ENCODE data around the gene QDPR.
A peak's percentile ranks its signal among the peaks of the same experiment; 100 is the strongest.
"Not testable (repeated sequence)": the region's sequence is repeated elsewhere in the genome, so short reads cannot be mapped to it uniquely, and the experiment has no call there.

QDPR gene

DNA sequence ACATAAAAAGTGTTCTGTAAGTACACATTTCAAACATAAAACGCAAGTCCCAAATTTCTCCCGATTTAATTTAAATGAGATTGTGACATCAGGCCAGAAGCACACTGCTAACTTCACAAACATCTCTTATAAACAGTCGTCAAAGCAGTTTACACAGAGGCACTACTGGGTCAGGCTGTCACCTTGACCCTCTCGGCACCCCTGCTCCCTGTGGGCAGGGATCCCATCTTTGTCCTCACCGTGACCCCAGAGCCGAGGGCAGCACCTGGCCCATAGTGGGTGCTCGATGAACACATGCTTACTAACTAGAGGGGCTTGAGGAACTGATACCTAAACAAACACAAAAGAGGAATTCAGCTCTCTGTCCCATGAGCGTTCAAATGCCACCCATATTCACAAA is 22.2 kb downstream of the QDPR start:
- DNase-seq: no peak

DNA sequence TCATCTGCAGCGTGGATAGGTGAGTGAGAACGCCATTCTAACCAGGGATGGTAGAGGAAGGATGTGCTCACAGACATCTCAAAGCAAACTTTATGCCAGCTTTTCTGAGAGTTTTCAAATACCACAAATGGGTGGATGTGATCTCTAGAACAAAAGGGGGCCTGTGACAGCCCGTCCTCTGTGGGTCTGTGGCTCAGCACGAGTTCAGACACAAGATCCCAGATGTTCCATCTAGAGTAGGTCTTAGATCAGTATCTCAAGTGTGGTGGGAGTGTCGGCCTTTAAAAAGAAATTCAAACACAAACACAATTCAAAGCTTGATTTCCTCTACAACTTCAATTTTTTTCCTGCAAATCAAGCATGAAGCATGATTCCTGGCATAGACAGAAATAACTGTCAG is 22.8 kb downstream of the QDPR start:
- no peak for DNase-seq

DNA sequence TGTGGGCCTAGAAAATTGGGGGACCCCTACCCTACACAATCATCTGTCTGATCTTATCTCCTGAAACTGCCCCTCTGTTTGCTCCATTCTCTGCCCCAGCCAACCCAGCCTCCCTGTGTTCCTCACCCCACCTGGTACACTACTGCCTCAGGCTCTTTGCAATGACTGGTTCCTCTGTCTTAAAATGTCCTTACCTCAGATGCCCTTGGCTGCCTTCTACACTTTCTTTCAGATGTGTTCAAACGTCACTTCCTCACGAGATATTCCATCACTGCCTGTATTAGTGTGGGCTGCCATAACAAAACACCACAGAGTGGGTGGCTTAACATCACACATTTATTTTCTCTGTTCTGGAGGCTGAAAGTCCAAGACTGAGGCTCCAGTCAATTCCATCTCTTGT is 29.2 kb downstream of the QDPR start:
- DNase-seq: no peak

DNA sequence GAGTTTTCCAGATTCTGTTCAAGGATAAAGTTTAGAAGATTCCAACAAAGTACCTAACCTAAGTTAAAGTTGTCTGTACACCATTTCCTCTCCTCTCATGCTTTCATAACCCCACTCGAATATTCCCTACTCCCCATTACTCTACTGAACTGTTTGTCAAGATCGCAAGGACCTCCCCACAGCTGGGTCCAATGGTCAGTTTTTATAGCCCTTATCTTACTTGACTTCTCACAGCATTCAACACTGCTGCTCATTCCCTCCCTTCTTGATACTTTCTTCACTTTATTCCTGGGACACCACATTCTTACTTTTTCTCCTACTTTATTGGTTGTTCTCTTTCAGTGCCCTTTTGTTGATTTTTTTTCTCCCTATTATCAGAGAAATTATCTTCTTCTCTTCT is 30.9 kb downstream of the QDPR start:
- DNase-seq: no peak

DNA sequence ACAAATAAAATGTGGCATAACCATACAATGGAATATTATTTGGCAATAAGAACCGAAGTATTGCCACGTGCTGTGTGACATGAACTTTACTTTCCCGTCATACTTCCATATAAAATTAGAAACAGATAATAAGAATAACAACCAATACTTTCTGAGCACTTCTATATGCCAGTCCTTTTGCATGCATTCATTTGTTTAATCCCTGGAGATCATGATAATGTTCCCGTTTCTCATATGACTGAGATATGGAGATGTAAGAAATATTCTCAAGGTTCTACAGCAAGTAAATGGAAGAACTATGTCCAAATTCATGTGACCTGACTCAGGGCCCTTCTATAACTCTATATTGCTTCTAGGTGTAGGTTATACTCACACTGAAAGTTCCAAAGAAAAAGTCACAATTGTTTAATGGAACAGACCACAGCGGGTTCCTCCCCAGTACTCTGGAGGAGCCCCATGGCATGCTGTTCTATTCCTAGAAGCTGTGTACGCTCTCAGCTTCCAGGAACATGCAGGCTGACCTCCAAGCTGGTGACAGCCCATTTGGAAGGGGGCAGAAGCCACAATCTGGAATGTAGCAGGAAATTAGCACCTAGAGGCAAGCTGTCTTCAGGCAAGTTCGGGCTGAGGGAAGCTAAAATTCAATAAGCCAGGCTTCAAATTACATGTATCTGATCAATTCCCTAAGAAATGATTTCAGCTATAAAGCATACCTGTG is 31.5 kb downstream of the QDPR start:
- DNase-seq: no peak

DNA sequence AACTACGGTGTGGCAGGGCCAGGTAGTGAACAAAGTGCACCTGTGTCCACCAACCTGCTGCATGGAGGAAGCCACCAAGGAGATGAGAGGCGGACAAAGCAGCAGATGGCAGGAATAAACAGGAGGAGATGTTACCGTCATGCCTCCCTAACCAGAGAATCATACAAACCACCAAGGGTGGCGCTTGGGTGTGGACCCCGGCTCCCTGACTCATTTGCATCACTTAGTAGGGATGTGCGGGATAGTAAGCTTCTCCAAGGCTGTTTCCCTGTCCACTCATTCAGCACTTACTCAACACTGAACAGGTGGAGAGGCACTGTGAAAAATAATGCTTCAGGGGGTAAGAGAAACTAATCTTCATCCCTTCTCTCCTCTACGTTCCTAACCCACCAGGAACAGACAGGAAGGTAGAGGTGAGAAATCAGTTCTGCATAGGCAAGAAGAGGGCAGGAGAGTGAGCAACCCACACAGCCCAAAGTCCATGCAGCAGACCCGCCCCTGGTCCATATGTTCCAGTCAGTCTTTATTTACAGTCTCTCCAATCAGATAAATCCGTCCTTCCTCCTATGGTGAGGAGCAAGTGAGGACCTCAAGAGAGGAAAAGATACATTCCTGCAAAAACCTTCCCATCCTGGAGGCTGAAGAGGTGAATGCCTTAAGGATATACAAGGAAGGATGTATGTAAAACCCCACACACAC is 34.0 kb downstream of the QDPR start:
- no peak for DNase-seq

DNA sequence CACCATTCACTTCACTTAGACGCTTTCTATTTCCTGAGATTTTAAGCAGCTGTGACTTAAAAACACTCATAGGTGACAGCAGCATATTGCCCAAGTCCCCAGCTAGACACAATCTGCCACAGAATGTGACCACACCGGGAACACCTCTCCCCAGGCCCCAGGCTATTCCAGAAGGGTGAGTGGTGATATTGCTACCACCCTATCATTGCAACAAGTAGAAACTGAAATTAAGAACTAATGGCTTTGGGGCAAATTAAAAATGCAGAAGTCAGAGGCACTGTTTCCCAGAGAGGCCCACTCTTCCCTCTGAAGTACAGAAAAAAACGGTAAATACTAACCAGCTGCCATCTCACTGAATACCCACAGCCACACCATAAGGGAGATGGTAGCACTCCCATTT is 35.0 kb downstream of the QDPR start:
- no peak for DNase-seq

DNA sequence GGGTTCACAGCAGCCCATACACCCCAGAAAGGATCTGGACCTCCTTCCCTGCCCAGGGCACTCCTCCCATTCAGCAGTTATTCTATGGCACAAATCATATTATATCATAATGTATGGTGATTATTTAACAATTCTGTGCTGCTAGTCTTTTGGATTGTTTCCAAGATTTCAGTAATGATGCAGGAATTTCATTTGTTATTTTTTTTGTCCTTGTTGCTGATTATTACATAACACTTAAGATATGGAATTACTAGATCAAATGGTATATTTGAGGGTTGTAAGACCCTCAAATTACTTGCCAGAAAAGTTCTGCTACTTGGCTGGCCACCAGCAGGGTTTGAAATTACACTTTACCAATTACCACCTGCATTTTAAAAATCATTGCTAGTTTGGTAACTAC is 36.4 kb downstream of the QDPR start:
- no peak for DNase-seq

DNA sequence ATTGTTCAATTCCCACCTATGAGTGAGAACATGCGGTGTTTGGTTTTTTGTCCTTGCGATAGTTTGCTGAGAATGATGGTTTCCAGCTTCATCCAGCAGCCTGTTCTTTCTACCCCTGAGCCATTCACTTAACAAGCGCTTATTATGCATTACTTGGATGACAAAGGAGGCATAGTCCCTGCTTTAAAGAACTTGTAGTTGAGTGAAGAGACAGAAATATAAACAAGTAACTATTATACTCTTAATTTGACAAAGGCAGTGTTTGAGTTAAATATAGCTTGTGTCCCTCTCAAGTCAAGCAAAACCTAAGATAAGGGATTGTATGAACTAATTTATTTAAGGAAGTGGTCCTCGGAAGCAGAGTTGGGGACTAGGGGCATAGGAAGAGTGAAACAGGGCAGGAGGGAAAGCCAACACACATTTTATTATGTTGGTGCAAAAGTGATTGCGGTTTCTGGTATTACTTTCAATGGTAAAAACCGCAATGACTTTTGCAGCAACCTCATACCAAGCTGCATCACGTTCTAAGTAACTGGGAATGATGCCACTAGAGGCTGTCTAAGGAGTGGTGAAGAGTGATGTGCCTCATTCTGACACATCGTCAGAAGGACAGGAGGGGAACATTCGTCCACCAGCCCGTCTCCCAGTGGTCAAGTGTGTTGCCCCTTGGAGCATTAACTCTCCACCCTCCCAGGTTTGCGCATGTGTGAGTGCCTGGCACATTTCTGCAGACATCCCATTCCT is 41.8 kb downstream of the QDPR start:
- DNase-seq: no peak

DNA sequence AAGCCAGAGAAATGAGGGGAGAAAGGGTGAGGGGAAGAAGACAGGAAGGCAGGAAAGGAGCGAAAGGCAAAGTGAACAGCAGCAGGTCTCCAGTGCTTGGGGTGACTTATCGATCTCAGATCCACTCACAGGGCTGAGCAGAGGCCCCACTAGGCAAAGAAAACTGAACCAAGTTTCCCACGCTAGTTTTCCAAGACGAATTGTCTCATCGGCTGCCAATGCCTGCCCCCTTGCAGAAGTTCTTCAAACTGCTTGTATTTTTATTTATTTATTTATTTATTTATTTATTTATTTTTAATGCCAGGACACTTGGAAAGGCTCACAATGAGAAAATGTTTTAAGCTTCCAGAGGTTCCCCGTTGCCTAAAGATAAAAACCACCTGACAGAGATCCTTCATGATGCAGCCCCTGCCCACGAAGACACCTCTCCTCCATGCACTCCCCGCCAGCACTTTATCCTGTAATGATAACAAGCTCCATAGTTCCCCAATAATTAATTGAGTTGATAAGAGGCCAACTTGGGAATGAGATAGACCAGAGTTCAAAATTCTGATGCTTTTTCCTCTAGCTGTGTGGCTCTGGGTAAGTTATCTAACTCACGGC is 43.2 kb downstream of the QDPR start:
- DNase-seq: no peak

DNA sequence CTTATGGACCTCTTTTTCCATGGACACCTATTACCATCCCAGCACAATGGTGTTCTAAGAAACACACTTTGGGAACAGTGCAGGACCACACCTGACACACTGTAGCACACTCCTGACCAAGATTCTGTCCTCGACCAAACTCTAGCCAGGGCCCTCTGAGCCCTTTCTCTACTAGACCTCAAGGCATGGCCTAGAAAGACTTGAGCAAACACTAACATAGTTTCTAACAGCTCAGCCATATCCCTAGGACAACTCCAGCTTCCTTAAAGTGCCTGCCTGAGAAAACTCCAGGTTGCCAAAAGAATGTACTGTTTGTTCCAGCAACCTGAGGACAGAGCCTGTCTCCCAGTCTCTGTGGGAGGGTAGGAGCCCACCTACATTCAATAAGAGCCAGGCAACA is 48.3 kb downstream of the QDPR start:
- no peak for DNase-seq

DNA sequence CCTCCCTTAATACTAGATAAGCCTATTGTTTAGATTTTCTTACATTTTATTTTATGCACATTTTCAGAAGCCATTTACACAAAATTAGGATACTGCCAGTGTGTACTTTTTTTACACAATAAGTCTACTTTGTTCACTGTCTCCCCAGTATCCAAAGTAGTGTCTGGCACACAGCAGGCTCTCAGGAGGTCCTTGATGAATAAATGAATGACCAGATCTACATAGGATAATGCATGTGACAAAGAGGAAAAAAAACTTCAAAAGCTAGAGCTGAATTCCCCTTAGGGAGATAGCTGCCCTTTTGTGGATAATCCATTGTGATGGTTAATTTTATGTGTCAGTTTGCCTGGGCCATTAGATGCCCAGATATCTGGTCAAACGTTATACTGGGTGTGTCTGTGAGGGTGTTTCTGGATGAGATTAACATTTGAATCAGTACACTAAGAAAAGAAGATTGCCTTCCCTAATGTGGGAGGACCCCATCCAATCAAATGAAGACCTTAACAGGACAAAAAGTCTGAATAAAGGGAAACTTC is 61.6 kb downstream of the QDPR start:
- DNase-seq: no peak

DNA sequence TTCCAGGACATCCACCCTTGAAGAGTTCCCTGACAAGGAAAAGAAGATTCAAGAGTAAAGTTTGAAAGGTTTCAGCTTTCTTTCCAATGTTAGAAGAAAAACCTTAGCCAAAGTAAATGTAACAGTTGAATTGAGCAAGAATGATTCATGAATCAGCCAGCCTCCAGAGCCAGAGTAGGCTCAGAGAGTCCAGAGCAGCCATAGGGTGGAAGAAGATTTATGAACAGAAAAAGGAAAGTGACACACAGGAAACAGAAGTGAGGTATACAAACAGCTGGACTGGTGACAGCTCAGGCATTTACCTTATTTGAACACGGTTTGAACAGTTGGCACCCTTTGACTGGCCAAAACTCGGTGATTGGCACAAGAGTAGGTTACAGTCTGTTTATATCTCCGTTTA is 63.2 kb downstream of the QDPR start:
- no peak for DNase-seq

DNA sequence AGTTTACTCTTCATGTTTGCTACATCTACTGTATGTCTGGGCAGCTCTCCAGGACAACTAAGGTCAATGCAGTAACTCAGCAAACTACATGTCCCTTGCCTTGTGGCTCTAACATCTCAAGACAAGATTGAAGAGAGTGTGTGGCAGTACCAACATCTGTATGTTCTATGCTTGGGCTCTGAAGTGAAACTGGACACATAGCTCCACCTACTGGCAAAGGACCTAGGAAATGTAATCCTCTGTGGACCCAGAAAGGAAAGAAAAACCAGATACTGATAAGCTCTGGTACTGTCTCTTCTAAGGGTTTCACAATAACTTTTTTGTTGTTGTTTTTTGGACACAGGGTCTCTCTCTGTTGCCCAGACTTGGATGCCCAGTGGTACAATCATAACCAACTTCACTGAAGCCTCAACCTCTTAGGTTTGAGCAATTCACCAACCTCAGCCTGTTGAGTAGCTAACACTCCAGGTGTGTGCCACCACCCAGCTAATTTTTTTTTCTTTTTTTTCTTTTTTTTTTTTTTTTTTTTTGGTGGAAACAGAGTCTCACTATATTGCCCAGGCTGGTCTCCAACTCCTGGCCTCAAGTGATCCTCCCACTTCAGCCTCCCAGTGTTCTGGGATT is 64.1 kb downstream of the QDPR start:
- DNase-seq: peak; percentile 11

DNA sequence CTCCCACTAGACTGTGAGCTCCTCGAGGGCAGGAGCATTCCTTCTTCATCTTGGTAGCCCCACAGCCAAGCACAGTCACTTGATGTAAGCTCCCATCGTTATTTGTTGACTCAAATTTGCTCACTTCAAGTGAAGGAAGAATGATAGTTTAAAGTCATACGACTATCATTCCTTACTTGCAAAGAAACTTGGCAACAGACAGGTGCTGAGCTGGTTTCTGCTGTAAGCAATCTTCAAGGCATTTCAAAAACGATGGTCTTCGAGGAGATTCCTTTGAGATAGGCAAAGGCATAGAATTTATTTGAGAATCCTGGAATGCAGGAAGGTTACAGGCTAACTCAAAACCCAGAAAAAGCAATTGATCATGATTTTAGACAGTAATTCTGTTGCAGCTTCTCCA is 64.8 kb downstream of the QDPR start:
- no peak for DNase-seq

DNA sequence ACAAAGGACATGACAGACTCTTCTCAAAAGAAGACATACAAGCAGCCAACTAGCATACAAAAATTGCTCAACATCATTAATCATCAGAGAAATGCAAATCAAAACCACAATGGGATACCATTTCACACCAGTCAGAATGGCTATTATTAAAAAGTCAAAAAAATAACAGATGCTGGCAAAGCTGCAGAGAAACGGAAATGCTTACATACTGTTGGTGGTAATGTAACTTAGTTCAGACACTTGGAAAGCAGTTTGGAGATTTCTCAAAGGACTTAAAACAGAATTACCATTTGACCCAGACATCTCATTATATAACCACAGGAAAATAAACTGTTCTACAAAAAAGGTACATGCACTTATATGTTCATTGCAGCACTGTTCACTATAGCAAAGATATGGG is 69.4 kb downstream of the QDPR start:
- DNase-seq: not testable (repeated sequence)

DNA sequence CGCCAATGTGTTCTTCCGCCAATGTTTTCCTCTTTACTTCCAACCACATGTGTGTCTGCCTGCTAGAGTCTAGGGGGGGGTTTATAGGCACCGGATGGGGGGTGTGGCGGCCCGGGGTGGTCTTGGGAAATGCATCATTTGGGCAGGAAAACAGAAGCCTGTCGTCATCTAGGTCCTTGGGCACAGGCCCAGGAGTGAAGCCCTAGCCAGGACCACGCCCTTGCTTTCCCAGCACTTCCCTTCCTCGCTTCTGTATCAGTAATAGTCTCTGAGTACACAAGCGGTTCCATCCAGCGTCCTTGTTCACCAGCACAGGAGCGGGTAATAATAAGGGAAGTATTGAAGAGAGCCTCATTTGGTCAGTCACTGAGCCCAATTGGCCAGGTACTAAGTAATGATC is 74.5 kb downstream of the QDPR start:
- DNase-seq: no peak

DNA sequence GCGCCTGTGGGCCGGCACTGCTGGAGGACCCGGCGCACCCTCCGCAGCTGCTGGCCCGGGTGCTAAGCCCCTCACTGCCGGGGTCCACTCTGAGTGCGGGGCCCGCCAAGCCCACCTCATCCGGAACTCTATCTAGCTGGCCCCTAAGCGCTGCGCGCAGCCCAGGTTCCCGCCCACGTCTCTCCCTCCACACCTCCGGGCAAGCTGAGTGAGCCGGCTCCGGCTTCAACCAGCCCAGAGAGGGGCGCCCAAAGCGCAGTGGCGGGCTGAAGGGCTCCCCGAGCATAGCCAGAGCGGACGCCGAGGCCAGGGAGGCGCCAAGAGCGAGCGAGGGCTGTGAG is 75.2 kb downstream of the QDPR start:
- no peak for DNase-seq
